B cell (primary cell): ENCODE measurements around the gene AXIN1.

Experiments
- EZH2 ChIP-seq: IDR thresholded peaks from 2 replicates; pipeline ENCODE4 v1.6.1; 2012; ENCODE audit warnings: borderline replicate concordance, low read depth, mild to moderate bottlenecking, moderate library complexity, low read length; ENCODE audit not compliant: insufficient read depth, poor library complexity, severe bottlenecking
- TF ChIP-seq, protein P1 (sequence below): fragments of 200-600 bp; IDR thresholded peaks from one replicate; pipeline ENCODE4 v1.8.0; 2022; ENCODE audit warnings: antibody characterized with exemption, mild to moderate bottlenecking

DNA sequence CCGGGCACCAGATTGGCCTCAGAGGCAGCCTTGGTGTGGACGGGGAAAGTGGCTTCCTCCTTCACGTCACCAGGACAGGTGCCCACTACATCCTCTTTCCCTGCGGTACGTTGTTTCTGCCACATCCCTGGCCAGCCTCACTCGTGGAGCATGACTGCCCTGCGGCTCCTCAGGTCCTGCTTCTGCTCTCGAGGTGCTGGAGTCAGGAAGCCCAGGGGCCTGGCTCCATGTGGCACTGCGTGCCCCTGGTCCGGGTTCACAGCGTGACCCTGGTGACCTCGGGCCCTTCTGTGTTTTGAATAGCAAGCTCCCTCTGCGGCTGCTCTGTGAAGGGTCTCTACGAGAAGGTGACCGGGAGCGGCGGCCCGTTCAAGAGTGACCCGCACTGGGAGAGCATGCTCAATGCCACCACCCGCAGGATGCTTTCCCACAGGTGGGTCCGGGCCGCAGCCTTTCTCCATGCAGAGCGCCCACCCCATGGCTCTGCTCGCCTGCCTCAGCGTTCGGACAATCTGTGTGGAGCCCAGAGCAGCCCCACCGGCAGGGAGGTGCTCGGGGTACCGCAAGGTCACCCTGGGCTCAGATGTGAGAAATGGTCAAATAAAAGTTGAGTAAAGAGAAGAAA is 90.3 kb downstream of the AXIN1 start:
- no peak for TF ChIP-seq EZH2
- TF ChIP-seq, protein P1, sequence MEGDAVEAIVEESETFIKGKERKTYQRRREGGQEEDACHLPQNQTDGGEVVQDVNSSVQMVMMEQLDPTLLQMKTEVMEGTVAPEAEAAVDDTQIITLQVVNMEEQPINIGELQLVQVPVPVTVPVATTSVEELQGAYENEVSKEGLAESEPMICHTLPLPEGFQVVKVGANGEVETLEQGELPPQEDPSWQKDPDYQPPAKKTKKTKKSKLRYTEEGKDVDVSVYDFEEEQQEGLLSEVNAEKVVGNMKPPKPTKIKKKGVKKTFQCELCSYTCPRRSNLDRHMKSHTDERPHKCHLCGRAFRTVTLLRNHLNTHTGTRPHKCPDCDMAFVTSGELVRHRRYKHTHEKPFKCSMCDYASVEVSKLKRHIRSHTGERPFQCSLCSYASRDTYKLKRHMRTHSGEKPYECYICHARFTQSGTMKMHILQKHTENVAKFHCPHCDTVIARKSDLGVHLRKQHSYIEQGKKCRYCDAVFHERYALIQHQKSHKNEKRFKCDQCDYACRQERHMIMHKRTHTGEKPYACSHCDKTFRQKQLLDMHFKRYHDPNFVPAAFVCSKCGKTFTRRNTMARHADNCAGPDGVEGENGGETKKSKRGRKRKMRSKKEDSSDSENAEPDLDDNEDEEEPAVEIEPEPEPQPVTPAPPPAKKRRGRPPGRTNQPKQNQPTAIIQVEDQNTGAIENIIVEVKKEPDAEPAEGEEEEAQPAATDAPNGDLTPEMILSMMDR, result no peak
